GM19239 (cell line): ENCODE measurements around the gene SLC38A8.
A peak's percentile ranks its signal among the peaks of the same experiment; 100 is the strongest.

Source experiments
- DNase-seq: peaks from one replicate; pipeline ENCODE4 v3.0.0; 2011; ENCODE audit warnings: low spot score; ENCODE audit not compliant: insufficient read length
- FAIRE-seq: peaks from 2 replicates; lab custom pipeline; 2011; peaks lifted over from hg19 to GRCh38; lab: Jason Lieb, UNC

Gene SLC38A8

DNA sequence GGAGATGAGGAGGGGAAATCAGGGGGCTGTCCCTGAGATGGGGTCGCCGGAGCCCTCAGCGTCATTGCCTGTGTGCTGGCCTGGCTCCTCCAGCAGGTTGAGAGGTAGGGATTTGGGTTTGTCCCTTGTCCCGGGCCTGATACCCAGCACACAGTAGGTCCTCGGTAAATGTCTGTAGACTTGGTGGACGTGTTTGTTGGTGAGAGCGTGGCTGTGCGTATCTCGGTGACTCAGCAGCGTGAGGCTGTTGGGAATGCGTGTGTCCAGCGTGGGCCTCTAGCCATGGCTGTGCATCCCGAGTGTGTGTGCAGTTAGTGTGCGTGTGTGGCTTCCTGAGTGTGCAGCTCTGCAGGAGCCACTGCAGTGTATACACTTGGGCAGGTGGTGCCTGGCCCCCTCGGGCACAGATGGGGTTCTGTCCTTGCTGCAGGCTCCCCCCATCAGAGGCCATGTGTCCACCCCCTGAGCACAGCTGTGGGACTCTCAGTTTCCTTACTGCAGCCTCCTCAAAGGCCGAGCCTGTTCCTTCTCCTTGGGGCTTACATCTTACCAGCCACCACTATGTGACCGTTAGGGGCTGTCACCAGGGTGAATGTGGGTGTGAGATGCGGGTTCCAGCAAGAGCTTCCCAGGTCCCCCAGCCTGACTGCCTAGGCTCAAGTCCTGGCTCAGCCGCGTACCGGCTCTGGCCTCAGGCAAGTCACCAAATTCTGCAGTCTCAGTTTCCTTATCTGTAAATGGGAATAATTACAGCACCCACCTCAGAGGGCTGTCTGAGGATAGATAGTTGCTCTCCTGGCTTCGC, 68.8 kb downstream of the SLC38A8 start:
- FAIRE-seq, result no peak

GRCh38 chr16:83973077-83973476, 69.5 kb downstream of the SLC38A8 start:
- FAIRE-seq (no peak), DNase-seq (no peak)

More for the DNA sequence above, 68.8 kb downstream of the SLC38A8 start:
- no peak for DNase-seq

DNA sequence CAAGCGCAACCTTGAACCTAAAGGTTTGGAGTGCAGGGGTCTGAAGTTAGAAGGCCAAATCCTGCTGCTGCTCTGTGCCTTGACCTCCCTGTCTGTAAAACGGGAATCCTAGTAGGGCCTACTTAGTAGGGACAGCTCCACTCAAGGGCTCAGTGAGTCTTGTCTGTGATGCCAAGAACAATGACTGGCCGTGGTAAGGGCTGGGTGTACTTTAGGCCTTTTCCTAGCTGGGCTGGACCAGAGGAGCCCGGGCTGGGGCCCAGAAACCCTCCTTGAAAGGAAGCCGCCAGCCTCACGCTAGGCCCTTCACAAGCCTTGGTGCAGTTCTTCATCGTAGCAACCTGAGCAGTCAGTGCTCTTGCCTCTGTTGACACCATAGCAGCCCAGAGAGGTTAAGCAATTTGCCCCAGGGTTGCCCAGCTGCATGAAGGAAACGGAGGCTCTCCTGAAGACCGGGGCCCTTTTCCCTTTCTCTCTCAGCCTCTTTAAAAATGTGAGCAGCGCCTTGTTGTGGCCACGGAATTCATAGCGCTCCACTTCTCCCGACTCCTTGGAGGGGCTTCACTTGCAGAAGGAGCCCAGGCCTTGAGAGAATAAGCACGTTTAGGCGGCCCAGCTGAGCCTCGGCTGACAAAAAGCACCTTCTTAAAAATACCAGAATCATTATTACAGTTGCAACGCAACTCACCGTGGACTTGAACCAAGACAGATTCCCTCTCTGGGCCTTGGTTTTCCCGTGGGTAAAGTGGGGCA, 70.2 kb downstream of the SLC38A8 start:
- FAIRE-seq (no peak), DNase-seq (no peak)

DNA sequence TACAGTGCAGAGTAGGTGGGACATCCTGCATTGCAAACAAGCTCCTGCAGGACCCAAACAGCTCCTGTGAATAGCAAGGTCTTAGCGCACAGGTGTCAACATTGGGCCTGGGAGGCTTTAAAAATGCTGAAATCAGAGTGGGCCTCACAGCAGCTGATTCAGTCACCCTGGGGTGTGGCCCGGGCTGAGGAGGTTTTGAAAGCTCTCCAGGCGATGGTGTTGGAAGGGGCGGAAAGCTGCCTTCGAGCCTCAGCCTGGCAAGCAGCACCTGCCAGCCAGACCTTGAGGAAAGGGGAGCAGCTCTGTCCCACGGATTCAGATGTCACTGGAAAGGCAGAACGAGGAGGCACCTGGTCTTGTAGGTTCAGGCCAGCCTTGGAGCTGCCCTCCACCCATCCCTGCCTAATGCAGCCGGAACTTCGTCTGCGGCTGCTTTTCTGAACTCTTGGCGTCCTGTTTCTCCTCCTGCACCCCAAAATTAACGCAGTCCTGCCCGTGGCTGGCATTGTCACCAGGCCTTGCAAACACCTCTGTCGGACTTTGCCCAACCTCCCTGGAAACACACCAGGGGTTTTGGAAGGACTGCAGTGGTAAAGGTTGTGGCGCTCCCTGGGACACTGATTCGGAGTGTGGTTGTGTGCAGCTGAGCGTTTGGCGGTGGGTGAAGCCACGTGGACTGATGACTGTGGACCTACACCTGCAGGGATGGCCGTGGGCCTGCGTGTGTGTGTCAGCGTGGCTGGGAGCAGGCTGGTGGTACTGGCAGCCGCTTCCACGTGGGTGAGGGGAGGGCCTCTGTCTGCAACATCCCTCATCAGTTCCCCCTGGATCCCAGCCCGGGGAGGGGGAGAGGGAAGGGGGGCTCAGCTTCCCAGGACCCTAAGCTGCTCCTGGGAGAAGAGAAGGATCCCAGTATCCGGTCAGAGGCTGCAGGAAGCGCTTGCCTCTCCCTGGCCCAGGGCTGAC, 71.1 kb downstream of the SLC38A8 start:
- DNase-seq, result no peak
- FAIRE-seq, result no peak

GRCh38 chr16:83970430-83970815, 72.2 kb downstream of the SLC38A8 start:
- DNase-seq, result no peak
- no peak for FAIRE-seq

- FAIRE-seq, result no peak
- no peak for DNase-seq
These were observed 72.7 kb downstream of the SLC38A8 start for GRCh38 chr16:83969771-83970429.

DNA sequence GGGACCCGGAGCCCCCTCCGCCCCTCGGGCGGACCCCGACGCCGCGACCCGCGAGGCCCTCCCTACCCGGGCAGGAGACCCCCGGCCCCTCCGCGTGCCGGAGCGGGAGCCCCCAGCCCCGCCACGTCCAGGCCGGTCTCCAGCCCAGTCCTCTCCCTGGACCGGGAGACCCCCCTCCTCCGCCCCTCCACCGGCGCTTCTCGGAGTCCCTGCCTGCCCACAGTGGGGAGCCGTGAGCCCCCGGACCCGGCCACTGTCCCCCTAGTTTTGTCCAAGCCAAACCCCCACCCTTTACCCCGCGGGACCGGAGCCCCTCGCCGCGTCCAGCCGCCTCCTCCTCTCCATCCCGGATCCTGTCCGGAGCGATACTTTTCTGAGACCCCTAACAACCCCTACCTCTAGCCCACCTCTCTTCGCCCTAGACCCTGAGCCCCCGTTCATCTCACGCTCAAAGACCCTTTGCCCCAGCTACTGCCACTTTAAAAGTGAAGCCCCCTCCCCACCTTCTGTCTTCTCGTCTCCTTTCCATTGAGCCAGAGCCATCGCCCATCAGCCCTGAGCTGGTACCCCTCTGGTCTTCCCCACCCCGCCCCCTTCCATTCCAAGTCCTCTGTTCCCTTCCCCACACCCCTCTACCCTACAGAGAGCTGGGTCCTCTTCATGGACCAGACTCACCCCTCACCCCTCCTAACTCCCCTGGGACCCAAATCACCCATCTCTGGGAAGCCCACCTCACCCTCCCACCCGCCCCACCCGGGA, 73.5 kb downstream of the SLC38A8 start:
- DNase-seq, result no peak
- no peak for FAIRE-seq

DNA sequence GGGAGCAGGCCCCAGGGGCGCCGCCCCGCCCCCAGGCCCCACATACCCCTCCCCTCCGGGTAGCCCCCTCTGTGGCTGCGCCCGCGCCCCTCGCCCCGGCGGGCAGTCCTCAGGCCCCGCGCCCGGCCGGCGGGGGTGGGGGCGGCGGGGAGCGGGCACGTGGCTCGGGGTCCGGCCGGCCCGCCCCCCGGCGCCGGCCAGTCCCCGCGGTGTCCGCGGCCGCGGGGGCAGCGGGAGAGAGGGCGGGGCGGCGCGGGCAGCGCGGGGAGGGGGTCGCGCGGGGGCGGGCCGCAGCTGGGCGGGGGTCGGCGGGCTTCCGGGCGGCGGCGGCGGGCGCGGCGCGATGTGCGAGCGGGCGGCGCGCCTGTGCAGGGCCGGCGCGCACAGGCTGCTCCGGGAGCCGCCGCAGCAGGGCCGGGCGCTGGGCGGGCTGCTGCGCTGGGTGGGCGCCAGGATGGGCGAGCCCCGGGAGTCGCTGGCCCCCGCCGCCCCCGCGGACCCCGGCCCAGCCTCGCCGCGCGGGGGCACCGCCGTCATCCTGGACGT, 74.2 kb downstream of the SLC38A8 start:
- FAIRE-seq (no peak), DNase-seq (no peak)

GRCh38 chr16:83967838-83968305, 74.7 kb downstream of the SLC38A8 start, which contains the start of gene NECAB2:
Gene NECAB2 (plus strand): TSS chr16:83968244. CDS start chr16:83968649, 405 bp downstream.
- FAIRE-seq (no peak), DNase-seq (peak; percentile 73)

DNA sequence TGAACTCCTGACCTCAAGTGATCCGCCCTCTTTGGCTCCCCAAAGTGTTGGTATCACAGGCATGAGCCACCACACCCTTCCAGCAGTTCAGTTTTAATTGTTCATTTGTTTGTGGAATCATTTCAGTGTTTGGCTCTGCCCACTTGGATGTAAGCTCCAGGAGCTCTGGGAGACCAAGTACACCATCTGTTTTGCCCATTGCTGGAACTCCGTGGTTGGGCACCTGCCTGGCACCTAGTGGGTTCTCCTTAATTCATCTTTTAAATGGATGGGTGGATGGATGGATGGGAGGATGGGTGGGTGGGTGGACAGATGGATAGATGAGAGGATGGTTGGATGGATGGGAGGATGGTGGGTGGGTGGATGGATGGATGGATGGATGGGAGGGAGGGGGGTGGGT, 75.5 kb downstream of the SLC38A8 start:
- FAIRE-seq (no peak), DNase-seq (no peak)

- FAIRE-seq (no peak), DNase-seq (no peak)
These were observed 76.4 kb downstream of the SLC38A8 start for GRCh38 chr16:83966153-83966696.

GRCh38 chr16:83965444-83966152, 77.0 kb downstream of the SLC38A8 start:
- FAIRE-seq (no peak), DNase-seq (no peak)

DNA sequence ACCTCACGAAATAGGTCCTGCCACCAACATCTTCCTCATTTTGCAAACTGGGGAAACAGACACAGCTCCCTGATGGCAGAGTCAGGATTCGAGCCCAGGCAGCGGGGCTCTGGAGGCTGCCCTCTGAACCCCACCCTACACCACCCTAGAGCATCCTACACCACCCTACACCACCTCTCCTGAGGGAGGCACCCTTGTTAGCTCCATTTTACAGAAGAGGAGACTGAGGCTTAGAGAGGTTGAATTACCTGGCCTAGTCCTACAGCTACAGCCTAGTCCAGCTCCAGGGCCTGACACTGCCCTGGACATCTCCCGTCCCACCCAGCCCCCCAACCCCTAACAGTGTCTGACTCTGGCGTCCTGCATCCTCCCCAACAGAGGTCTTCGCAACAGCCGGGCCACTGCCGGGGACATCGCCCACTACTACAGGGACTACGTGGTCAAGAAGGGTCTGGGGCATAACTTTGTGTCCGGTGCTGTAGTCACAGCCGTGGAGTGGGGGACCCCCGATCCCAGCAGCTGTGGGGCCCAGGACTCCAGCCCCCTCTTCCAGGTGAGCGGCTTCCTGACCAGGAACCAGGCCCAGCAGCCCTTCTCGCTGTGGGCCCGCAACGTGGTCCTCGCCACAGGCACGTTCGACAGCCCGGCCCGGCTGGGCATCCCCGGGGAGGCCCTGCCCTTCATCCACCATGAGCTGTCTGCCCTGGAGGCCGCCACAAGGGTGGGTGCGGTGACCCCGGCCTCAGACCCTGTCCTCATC, 77.7 kb downstream of the SLC38A8 start:
- no peak for FAIRE-seq
- DNase-seq, result no peak

- DNase-seq (no peak), FAIRE-seq (no peak)
These were observed 79.1 kb downstream of the SLC38A8 start for GRCh38 chr16:83963277-83964119.

GRCh38 chr16:83961591-83961990, 81.0 kb downstream of the SLC38A8 start:
- FAIRE-seq, result no peak
- DNase-seq, result no peak

- DNase-seq, result no peak
These were observed 81.9 kb downstream of the SLC38A8 start for GRCh38 chr16:83960521-83961249.

More at GRCh38 chr16:83960521-83961249, 81.9 kb downstream of the SLC38A8 start:
- no peak for FAIRE-seq
